Effector memory CD8-positive, alpha-beta T cell (primary cell): ENCODE data around the gene TMEM59.
"Not testable (repeated sequence)": the region's sequence is repeated elsewhere in the genome, so short reads cannot be mapped to it uniquely, and the experiment has no call there.

Experiments used
- ATAC-seq: fragments of 150-1000 bp; cut with Tn5 transposase; replicated peaks from 2 replicates; pipeline ENCODE4 v1.10.0; 2021; ENCODE audit warnings: mild to moderate bottlenecking, moderate library complexity
- DNase-seq, 3 experiments: peaks; one replicate each; pipeline ENCODE4 v3.0.0; 2021
- H3K27ac Mint-ChIP-seq, 2 donors: one replicate each; pipeline ENCODE4 v1.8.0; 2022; ENCODE audit warnings: mild to moderate bottlenecking in 2 of 2, mixed read lengths in 2 of 2, moderate library complexity in 2 of 2
- H3K27me3 Mint-ChIP-seq, 2 donors: one replicate each; pipeline ENCODE4 v1.8.0; 2022; ENCODE audit warnings: mixed read lengths in 2 of 2
- H3K36me3 Mint-ChIP-seq: one replicate; pipeline ENCODE4 v1.8.0; 2022; ENCODE audit warnings: mild to moderate bottlenecking, moderate library complexity, mixed read lengths; ENCODE audit not compliant: insufficient read depth
- H3K4me1 Mint-ChIP-seq, 2 donors: one replicate each; pipeline ENCODE4 v1.8.0; 2022; ENCODE audit warnings: low read depth in 2 of 2, mixed read lengths in 2 of 2
- H3K4me3 Mint-ChIP-seq, 2 donors: one replicate each; pipeline ENCODE4 v1.8.0; 2022; ENCODE audit warnings: mild to moderate bottlenecking in 2 of 2, mixed read lengths in 2 of 2, moderate library complexity in 2 of 2
- H3K9me3 Mint-ChIP-seq, 2 donors: one replicate each; pipeline ENCODE4 v1.8.0; 2022; ENCODE audit warnings: mixed read lengths in 2 of 2

The TMEM59 gene

DNA sequence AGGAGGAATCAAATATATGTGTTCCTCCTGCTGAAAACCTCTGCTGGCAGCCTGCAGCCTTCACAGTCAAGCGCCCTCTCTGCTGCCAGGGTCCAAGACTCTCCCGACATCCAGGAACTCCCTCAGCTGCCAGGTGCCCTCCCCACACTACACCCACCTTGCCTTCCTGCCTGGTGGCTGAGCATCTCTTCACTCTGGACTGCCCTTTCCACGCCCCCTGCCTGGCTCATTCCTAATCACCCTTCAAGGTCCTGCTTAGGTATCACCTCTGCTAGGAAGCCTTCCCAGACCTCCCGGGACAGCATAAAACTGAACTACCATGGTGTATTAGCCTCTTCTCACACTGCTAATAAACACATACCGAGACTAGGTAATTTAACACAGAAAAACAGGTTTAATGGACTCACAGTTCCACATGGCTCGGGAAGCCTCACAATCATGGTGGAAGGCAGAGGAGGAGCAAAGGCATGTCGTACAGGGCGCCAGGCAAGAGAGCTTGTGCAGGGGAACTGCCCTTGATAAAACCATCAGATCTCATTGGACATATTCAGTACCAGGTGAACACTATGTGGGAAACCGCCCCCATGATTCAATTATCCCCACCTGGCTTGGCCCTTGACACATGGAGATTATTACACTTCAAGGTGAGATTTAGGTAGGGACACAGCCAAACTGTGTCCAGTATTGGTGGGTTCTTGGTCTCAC is 50.3 kb downstream of the TMEM59 start:
- Mint-ChIP-seq H3K27ac (no peak overlapping the region), H3K27me3 (peaks cover 15 to 27% of the 10 kb centered on the region in 2 donors), H3K4me1 (no peaks in the 10 kb centered on the region), H3K4me3 (no peak overlapping the region), H3K9me3 (no peaks in the 10 kb centered on the region), H3K36me3 (no peaks in the 10 kb centered on the region)
- ATAC-seq (no peak), DNase-seq (no peak)

DNA sequence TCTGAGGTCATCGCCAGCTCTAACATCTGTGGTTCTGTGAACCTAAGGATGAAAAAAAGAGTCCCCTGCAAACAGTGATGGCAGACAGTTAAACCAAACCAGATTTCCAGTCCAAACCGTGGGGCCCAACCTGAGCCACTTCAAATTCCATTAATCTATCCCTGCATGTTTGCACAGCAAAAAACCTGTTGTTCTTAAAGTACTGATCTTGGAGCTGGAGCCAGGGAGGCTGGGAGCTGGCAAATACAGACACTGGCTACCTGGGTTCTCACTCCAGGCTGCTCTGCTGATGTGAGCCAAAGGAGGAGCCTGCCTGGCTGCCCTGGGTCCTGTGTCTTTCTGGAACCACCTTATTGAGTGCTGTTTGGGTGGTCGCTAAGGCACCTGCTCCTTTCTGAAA is 51.4 kb downstream of the TMEM59 start:
- Mint-ChIP-seq H3K9me3 (no peaks in the 10 kb centered on the region), H3K4me1 (no peaks in the 10 kb centered on the region), H3K4me3 (no peak overlapping the region), H3K27ac (no peak overlapping the region), H3K36me3 (no peaks in the 10 kb centered on the region), H3K27me3 (peaks cover 15 to 24% of the 10 kb centered on the region in 2 donors)
- no peak for DNase-seq
- ATAC-seq = no peak

DNA sequence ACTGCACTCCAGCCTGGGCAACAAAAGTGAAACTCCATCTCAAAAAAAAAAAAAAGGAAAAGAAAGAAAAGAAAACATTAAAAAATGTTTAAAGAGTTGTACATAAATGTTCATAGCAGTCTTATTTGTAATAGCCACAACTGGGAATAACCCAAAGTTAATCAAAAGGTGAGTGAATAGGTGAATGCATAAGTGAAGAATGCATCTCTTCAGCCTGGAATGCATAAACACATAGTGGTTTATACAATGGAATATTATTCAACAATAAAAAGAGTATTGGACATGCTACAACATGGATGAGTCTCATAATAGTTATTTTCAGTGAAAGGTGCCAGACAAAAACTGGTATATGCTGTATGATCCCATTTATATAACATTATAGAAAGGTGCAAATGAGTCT is 53.1 kb downstream of the TMEM59 start:
- Mint-ChIP-seq H3K36me3 (peaks cover 1% of the 10 kb centered on the region), H3K4me1 (no peaks in the 10 kb centered on the region), H3K4me3 (no peak overlapping the region), H3K27ac (no peak overlapping the region), H3K27me3 (peaks cover 10 to 12% of the 10 kb centered on the region in 2 donors), H3K9me3 (no peaks in the 10 kb centered on the region)
- no peak for ATAC-seq
- DNase-seq = no peak

DNA sequence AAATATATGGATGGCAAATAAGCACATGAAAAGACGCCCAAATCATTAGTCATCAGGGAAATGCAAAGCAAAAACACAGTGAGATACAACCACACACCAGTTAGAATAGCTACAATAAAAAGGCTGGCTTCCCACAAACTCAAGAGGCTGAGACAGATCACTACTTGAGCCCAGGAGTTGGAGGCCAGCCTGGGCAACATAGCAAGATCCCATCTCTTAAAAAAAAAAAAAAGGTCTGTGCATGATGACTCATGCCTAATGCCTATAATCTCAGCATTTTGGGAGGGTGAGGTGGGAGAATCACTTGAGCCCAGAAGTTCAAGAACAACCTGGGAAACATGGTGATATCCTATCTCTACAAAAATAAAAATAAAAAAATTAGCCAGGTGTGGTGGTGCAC is 54.8 kb downstream of the TMEM59 start:
- H3K4me1 Mint-ChIP-seq = no peaks in the 10 kb centered on the region
- ATAC-seq = no peak
- no peak for DNase-seq
- no peaks in the 10 kb centered on the region for H3K9me3 Mint-ChIP-seq
- no peak overlapping the region for H3K27ac Mint-ChIP-seq
- H3K27me3 Mint-ChIP-seq = peaks cover 9 to 12% of the 10 kb centered on the region in 2 donors
- H3K4me3 Mint-ChIP-seq = no peak overlapping the region
- peaks cover 2% of the 10 kb centered on the region for H3K36me3 Mint-ChIP-seq

DNA sequence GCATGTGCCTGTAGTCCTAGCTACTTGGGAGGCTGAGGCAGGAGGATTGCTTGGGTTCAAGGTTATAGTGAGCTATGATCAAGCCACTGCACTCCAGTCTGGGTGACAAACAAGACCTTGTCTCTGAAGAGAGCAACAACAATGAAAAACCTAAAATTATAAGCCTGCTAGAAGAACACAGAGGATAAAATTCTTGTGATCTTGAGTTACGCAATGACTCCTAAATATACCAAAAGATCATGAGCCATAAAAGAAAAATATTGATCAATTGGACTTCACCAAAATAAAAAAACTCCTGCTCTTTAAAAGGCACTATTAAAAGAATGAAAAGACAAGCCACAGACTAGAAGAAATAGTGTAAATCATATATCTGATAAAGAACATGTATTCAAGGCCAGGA is 57.3 kb downstream of the TMEM59 start:
- Mint-ChIP-seq H3K27ac (no peak overlapping the region), H3K4me3 (no peak overlapping the region), H3K4me1 (no peaks in the 10 kb centered on the region), H3K36me3 (peaks cover 2% of the 10 kb centered on the region), H3K9me3 (no peaks in the 10 kb centered on the region), H3K27me3 (no peaks in the 10 kb centered on the region)
- no peak for DNase-seq
- ATAC-seq = no peak

DNA sequence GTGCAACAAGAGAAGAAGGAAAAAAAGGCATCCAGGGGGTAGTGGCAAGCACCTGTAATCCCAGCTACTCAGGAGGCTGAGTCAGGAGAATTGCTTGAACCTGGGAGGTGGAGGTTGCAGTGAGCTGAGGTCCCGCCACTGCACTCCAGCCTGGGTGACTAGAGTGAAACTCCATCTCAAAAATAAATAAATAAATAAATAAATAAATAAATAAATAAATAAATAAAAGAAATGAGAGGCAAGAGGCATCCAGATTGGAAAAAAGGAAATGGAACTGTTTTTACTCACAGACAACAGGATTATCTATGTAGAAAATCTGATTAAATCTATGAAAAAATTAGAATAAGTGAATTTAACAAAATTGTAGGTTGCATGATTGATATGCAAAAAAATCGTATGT is 58.5 kb downstream of the TMEM59 start:
- not testable (repeated sequence) for H3K4me3 Mint-ChIP-seq, H3K27ac Mint-ChIP-seq, ATAC-seq

DNA sequence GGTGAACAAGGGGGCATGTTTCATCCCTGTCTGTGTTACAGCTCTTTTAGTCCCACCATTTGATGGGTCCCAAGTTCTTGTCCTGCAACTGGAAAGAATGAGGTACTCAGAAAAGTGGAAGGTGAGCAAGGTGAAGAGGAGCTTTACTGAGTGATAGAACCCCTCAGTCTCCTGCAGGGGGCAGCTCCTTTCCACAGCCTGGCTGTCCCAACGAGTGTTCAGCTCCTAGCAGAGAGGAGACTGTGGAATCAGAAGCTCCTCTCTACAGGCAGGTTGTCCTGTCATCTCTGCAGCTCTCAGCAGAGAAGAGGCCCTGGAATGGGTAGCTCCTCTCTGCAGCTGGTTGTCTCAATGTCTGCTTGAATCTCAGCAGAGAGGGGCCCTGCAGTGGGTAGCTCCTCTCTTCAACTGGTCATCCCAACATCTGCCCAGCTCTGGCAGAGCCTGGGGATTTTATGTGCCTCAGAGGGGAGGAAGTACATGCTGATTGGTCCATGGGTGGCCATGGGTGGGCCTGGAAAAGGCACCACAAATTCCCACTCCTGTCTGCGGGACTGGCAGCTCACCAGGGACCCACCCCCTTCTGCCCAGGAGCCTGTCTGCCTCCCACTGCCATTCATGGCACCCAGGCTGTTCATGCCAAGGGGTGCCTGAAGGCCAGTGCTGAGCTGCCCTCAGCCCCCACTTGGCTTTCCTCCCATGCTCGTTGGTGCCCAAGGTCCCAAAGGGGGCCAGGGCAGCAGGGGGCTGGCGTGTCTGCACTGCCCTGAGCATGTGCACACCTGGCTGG is 60.7 kb downstream of the TMEM59 start:
- H3K27ac Mint-ChIP-seq = no peak overlapping the region
- H3K36me3 Mint-ChIP-seq = peaks cover 2% of the 10 kb centered on the region
- H3K27me3 Mint-ChIP-seq = no peaks in the 10 kb centered on the region
- DNase-seq (no peak), ATAC-seq (no peak)
- no peaks in the 10 kb centered on the region for H3K4me1 Mint-ChIP-seq
- no peak overlapping the region for H3K4me3 Mint-ChIP-seq
- H3K9me3 Mint-ChIP-seq = no peaks in the 10 kb centered on the region

More for the DNA sequence above, 58.5 kb downstream of the TMEM59 start:
- H3K36me3 Mint-ChIP-seq, H3K27me3 Mint-ChIP-seq, H3K4me1 Mint-ChIP-seq, DNase-seq, H3K9me3 Mint-ChIP-seq: not testable (repeated sequence)

DNA sequence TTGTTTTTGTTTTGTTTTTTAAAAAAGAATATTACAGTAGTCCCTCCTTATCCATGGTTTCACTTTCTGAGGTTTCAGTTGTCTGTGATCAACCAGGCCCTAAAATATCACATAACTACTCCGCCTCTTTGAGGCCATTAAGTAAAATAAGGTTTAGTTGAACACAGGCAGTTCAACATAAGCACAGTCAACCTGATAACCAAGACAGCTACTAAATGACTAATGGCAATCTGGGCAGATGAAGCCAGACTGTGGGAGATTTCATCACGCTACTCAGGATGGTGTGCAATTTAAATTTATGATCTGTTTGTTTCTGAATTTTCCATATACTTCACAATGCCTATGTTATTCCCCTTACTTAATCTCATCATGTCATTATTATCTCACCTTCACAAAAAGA is 65.1 kb downstream of the TMEM59 start:
- no peak for DNase-seq
- H3K4me1 Mint-ChIP-seq = no peaks in the 10 kb centered on the region
- H3K9me3 Mint-ChIP-seq = no peaks in the 10 kb centered on the region
- no peak overlapping the region for H3K4me3 Mint-ChIP-seq
- no peak overlapping the region for H3K27ac Mint-ChIP-seq
- ATAC-seq = no peak
- H3K36me3 Mint-ChIP-seq = no peaks in the 10 kb centered on the region
- H3K27me3 Mint-ChIP-seq = no peaks in the 10 kb centered on the region

DNA sequence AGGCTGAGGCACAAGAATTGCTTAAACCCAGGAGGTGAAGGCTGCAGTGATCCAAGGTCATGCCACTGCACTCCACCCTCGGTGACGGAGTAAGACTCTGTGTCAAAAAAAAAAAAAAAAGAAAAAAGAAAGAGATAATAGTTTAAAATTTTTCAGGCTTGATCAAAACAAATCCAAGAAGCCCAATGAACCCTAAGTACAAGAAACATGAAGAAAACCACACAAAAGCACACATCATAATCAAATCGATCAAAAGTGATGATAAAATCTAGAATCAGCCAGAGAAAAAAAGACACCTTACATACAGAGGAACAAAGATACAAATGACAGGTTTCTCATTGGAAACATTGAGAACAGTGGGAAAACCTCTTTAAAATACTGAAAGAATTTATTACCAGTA is 66.5 kb downstream of the TMEM59 start:
- H3K36me3 Mint-ChIP-seq = no peaks in the 10 kb centered on the region
- no peaks in the 10 kb centered on the region for H3K9me3 Mint-ChIP-seq
- no peak for ATAC-seq
- peaks cover 7 to 14% of the 10 kb centered on the region in 2 donors for H3K27me3 Mint-ChIP-seq
- H3K4me1 Mint-ChIP-seq = no peaks in the 10 kb centered on the region
- DNase-seq = no peak
- H3K27ac Mint-ChIP-seq = no peak overlapping the region
- H3K4me3 Mint-ChIP-seq = no peak overlapping the region

DNA sequence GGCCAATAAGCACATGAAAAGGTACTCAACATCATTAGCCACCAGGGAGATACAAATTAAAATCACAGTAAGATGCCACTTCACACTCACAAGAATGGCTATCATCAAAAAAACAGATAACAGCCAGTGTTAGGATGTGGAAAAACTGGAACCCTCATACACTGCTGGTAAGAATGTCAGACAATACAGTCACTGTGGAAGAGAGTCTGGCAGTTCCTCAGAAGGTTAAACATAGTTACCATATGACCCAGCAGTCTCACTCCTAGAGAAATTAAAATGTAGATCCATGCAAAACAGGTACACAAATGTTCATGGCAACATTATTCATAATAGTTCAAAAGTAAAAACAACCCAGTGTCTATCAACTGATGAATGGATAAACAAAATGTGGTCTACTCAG is 68.3 kb downstream of the TMEM59 start:
- DNase-seq (no peak), ATAC-seq (no peak)
- Mint-ChIP-seq H3K36me3 (no peaks in the 10 kb centered on the region), H3K4me1 (no peaks in the 10 kb centered on the region), H3K27me3 (peaks cover 13 to 23% of the 10 kb centered on the region in 2 donors), H3K27ac (no peak overlapping the region), H3K9me3 (no peaks in the 10 kb centered on the region), H3K4me3 (no peak overlapping the region)

DNA sequence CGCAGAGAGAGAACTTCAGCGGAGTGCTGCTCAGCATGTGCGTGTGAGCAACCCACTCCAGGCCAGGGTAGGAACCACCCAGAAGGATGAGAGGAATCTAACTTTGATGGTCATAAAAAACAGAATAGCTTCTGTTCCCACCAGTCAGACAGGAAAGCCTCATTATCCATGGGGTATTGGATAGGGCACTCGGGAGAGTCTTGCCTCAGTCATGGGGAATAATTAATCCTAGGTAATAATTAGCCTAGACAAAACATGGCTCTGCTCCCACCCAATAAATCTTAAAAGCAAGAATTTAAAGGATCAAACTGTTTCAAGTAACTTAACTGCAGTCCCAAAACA is 70.3 kb downstream of the TMEM59 start:
- Mint-ChIP-seq H3K27ac (no peak overlapping the region), H3K4me1 (no peaks in the 10 kb centered on the region), H3K36me3 (no peaks in the 10 kb centered on the region), H3K9me3 (no peaks in the 10 kb centered on the region), H3K27me3 (peaks cover 15 to 39% of the 10 kb centered on the region in 2 donors), H3K4me3 (no peak overlapping the region)
- no peak for ATAC-seq
- DNase-seq = no peak

DNA sequence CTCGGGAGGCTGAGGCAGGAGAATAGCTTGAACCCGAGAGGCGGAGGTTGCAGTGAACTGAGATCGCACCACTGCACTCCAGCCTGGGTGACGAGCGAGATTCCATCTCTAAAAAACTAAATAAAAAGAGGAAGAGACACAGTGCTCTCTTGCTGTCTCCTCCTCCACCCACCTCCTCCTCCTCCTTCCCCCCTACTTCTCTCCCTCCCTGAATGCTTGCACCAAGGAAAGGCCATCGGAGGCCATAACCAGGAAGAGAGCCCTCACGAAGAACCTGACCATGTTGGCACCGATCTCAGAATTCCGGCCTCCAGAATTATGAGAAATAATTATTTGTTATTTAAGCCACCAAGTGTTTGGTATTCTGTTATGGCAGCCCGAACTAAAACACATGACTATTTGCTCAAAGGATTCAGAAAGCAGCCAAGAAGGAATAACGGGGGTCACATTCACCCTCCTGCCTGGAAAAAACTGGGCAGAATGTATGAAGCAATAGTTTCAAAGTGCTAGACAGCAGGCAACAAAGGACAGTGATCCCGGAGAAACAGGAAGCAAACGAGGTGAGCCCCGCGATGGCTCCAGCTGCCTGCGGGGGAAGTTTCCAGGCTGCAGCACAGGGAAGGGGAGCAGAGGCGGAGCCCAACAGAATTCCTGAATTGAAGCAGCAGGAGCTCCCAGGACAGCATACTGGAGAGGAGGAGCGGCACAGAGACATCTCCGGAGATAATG is 70.8 kb downstream of the TMEM59 start:
- DNase-seq (no peak), ATAC-seq (no peak)
- Mint-ChIP-seq H3K4me1 (no peaks in the 10 kb centered on the region), H3K27ac (no peak overlapping the region), H3K9me3 (no peaks in the 10 kb centered on the region), H3K4me3 (no peak overlapping the region), H3K36me3 (no peaks in the 10 kb centered on the region), H3K27me3 (peaks cover 15 to 39% of the 10 kb centered on the region in 2 donors)

DNA sequence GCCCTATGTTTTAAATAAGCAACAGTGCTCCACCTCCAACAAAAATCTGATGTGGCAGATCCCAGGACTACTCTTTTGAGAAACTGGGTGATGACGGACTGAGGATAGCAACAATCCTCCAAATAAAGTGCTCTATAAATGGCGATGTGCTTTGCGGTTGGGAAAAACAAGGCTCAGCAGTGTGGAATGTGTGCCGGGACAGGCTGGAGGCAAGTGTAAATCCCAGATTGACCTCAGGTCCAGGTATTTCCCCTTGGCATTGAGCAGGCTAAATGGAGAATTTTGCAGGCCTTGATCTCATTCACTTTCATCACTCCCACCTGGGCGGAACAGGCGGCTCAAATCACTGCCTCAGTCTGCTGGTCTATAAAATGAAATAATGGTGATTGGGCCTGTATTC is 71.8 kb downstream of the TMEM59 start:
- Mint-ChIP-seq H3K36me3 (no peaks in the 10 kb centered on the region), H3K9me3 (no peaks in the 10 kb centered on the region), H3K27ac (no peak overlapping the region), H3K4me3 (no peak overlapping the region), H3K27me3 (peaks cover 15 to 39% of the 10 kb centered on the region in 2 donors), H3K4me1 (no peaks in the 10 kb centered on the region)
- DNase-seq = no peak
- ATAC-seq = no peak
